ENCODE measurements around the gene CCL17.

Gene CCL17

GRCh38 chr16:57380671-57381462 lies 23.7 kb upstream of the CCL17 start:
- no peak overlapping the region for H3K27ac ChIP-seq
- TF ChIP-seq, protein P1, sequence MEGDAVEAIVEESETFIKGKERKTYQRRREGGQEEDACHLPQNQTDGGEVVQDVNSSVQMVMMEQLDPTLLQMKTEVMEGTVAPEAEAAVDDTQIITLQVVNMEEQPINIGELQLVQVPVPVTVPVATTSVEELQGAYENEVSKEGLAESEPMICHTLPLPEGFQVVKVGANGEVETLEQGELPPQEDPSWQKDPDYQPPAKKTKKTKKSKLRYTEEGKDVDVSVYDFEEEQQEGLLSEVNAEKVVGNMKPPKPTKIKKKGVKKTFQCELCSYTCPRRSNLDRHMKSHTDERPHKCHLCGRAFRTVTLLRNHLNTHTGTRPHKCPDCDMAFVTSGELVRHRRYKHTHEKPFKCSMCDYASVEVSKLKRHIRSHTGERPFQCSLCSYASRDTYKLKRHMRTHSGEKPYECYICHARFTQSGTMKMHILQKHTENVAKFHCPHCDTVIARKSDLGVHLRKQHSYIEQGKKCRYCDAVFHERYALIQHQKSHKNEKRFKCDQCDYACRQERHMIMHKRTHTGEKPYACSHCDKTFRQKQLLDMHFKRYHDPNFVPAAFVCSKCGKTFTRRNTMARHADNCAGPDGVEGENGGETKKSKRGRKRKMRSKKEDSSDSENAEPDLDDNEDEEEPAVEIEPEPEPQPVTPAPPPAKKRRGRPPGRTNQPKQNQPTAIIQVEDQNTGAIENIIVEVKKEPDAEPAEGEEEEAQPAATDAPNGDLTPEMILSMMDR (conservative IDR thresholded peaks at IDR 0.05) = no peak

DNA sequence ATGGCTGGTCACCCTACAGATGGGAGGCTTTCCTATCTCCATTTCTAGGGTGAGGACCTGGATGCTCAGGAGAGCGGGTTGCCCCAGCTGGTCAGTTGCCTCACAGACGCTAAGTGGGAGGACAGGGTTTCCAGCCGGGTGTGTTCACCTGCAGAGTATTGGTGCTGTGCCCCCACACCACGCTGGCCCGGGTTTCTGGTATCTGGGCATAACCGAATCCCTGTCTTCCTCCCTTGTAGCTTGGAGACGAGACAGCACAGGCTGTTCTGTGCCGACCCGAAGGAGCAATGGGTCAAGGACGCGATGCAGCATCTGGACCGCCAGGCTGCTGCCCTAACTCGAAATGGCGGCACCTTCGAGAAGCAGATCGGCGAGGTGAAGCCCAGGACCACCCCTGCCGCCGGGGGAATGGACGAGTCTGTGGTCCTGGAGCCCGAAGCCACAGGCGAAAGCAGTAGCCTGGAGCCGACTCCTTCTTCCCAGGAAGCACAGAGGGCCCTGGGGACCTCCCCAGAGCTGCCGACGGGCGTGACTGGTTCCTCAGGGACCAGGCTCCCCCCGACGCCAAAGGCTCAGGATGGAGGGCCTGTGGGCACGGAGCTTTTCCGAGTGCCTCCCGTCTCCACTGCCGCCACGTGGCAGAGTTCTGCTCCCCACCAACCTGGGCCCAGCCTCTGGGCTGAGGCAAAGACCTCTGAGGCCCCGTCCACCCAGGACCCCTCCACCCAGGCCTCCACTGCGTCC lies 22.6 kb upstream of the CCL17 start:
- no peak overlapping the region for H3K27ac ChIP-seq
- TF ChIP-seq, protein P1 (conservative IDR thresholded peaks at IDR 0.05) = no peak

GRCh38 chr16:57382535-57383275 lies 21.9 kb upstream of the CCL17 start:
- TF ChIP-seq, protein P1 (conservative IDR thresholded peaks at IDR 0.05) = no peak
- no peak overlapping the region for H3K27ac ChIP-seq

- no peak overlapping the region for H3K27ac ChIP-seq
- TF ChIP-seq, protein P1 (conservative IDR thresholded peaks at IDR 0.05) = no peak
Observed at GRCh38 chr16:57383276-57384247, 21.0 kb upstream of the CCL17 start.

DNA sequence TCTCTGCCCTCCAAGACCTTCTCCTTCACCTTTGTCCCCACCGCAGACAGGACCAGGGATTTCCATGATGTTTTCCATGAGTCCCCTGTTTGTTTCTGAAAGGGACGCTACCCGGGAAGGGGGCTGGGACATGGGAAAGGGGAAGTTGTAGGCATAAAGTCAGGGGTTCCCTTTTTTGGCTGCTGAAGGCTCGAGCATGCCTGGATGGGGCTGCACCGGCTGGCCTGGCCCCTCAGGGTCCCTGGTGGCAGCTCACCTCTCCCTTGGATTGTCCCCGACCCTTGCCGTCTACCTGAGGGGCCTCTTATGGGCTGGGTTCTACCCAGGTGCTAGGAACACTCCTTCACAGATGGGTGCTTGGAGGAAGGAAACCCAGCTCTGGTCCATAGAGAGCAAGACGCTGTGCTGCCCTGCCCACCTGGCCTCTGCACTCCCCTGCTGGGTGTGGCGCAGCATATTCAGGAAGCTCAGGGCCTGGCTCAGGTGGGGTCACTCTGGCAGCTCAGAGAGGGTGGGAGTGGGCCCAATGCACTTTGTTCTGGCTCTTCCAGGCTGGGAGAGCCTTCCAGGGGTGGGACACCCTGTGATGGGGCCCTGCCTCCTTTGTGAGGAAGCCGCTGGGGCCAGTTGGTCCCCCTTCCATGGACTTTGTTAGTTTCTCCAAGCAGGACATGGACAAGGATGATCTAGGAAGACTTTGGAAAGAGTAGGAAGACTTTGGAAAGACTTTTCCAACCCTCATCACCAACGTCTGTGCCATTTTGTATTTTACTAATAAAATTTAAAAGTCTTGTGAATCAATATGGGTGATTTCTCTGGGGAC lies 20.1 kb upstream of the CCL17 start:
- no peak overlapping the region for H3K27ac ChIP-seq
- TF ChIP-seq, protein P1 (conservative IDR thresholded peaks at IDR 0.05) = no peak

- TF ChIP-seq, protein P1 (conservative IDR thresholded peaks at IDR 0.05) = no peak
- H3K27ac ChIP-seq = no peak overlapping the region
Observed at GRCh38 chr16:57385083-57385482, 19.5 kb upstream of the CCL17 start.

Measured in VCaP (cell line).